Measurements from ENCODE around the gene MAP3K14. TPM values are rescaled to one million over a fixed set of nuclear protein-coding genes. Genes with fewer than 3 reads are reported as not detected.

Gene MAP3K14
- polyA plus RNA-seq, 4 donors, result 6.4 to 19.2 (median 11.1) TPM

DNA sequence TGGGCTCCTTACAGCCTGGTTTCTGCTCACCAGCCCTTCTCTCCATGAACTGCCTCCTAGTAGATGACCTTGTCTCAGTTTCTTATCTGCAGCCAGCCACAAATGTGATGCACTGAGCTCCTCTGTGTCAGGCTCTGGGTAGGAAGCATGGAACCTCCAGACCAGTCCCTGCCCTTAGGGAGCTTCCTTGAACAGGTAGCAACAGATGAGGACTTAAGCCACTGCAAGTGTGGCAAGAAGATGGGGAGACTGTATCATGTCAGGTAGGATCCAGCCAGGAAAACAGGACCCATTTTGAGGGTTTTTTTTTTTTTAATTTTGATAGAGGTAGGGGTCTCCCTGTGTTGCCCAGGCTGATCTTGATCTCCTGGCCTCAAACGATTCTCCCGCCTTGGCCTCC, 5.3 kb upstream of the MAP3K14 start:
- Histone ChIP-seq H3K27ac (ENCODE audit: low read depth in 1 of 3, low read length in 2 of 3) (no peak overlapping the region), H3K27me3 (ENCODE audit: control insufficient read depth in 3 of 3, insufficient read depth in 3 of 3, low read length in 3 of 3) (no peaks in the 10 kb centered on the region), H3K4me1 (ENCODE audit: control insufficient read depth in 3 of 3, insufficient read depth in 2 of 3, low read depth in 1 of 3, low read length in 2 of 3) (peaks cover 6 to 31% (median 9%) of the 10 kb centered on the region in 3 donors), H3K36me3 (ENCODE audit: control insufficient read depth in 3 of 3, insufficient read depth in 2 of 3, low read depth in 1 of 3, low read length in 3 of 3) (no peaks in the 10 kb centered on the region), H3K4me3 (ENCODE audit: low read depth in 1 of 3, low read length in 3 of 3) (no peak overlapping the region), H3K9me3 (ENCODE audit: control insufficient read depth in 2 of 2, insufficient read depth in 1 of 2, low read depth in 1 of 2, low read length in 1 of 2) (no peaks in the 10 kb centered on the region)
- FAIRE-seq, result no peak
- DNase-seq, result no peak
- WGBS, 3 donors, result 93 to 100% (median 94%) methylated on average over 2 of the region's 2 CpGs

GRCh38 chr17:45320931-45321461, 4.2 kb upstream of the MAP3K14 start:
- Histone ChIP-seq H3K4me1 (ENCODE audit: control insufficient read depth in 3 of 3, insufficient read depth in 2 of 3, low read depth in 1 of 3, low read length in 2 of 3) (peaks cover 6 to 34% (median 9%) of the 10 kb centered on the region in 3 donors), H3K27ac (ENCODE audit: low read depth in 1 of 3, low read length in 2 of 3) (peak overlapping the region in 1 of 3 donors; percentile 66), H3K27me3 (ENCODE audit: control insufficient read depth in 3 of 3, insufficient read depth in 3 of 3, low read length in 3 of 3) (no peaks in the 10 kb centered on the region), H3K36me3 (ENCODE audit: control insufficient read depth in 3 of 3, insufficient read depth in 2 of 3, low read depth in 1 of 3, low read length in 3 of 3) (no peaks in the 10 kb centered on the region), H3K4me3 (ENCODE audit: low read depth in 1 of 3, low read length in 3 of 3) (no peak overlapping the region), H3K9me3 (ENCODE audit: control insufficient read depth in 2 of 2, insufficient read depth in 1 of 2, low read depth in 1 of 2, low read length in 1 of 2) (no peaks in the 10 kb centered on the region)
- FAIRE-seq, result no peak
- peak; percentile 81 to 83 for DNase-seq
- 7 to 27% (median 14%) methylated on average over 1 of the region's 1 CpG for WGBS, 3 donors

DNA sequence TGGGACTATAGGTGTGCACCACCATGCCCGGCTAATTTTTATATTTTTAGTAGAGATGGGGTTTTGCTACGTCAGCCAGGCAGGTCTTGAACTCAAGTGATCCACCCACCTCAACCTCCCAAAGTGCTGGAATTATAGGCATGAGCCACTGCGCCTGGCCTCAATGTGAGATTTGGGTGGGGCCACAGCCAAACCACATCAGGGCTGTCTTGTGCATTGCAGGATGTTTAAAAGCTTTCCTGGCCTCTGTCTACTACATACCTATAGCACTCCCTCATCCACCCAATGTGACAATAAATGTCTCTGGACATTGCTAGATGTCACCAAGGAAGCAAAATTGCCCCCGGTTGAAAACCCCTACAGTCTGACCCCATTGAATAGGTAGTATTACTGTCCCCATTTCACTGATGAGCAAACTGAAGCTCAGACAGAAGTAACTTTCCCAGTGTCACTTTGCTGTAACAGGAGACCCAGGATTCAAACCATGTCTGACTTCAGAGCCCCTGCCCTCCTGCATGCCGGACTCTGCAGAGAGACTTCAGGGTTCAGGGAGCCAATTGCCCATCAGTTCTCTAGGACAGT, 3.6 kb upstream of the MAP3K14 start:
- 69 to 80% (median 72%) methylated on average over 5 of the region's 5 CpGs for WGBS, 3 donors
- DNase-seq, result no peak
- H3K36me3 ChIP-seq (ENCODE audit: control insufficient read depth in 3 of 3, insufficient read depth in 2 of 3, low read depth in 1 of 3, low read length in 3 of 3), result no peaks in the 10 kb centered on the region
- no peaks in the 10 kb centered on the region for H3K9me3 ChIP-seq (ENCODE audit: control insufficient read depth in 2 of 2, insufficient read depth in 1 of 2, low read depth in 1 of 2, low read length in 1 of 2)
- peak overlapping the region in 1 of 3 donors; percentile 66 for H3K27ac ChIP-seq (ENCODE audit: low read depth in 1 of 3, low read length in 2 of 3)
- no peak overlapping the region for H3K4me3 ChIP-seq (ENCODE audit: low read depth in 1 of 3, low read length in 3 of 3)
- no peak for FAIRE-seq
- H3K27me3 ChIP-seq (ENCODE audit: control insufficient read depth in 3 of 3, insufficient read depth in 3 of 3, low read length in 3 of 3), result no peaks in the 10 kb centered on the region
- H3K4me1 ChIP-seq (ENCODE audit: control insufficient read depth in 3 of 3, insufficient read depth in 2 of 3, low read depth in 1 of 3, low read length in 2 of 3), result peaks cover 6 to 39% (median 9%) of the 10 kb centered on the region in 3 donors

GRCh38 chr17:45319239-45319703, 2.5 kb upstream of the MAP3K14 start:
- Histone ChIP-seq H3K36me3 (ENCODE audit: control insufficient read depth in 3 of 3, insufficient read depth in 2 of 3, low read depth in 1 of 3, low read length in 3 of 3) (no peaks in the 10 kb centered on the region), H3K27me3 (ENCODE audit: control insufficient read depth in 3 of 3, insufficient read depth in 3 of 3, low read length in 3 of 3) (no peaks in the 10 kb centered on the region), H3K9me3 (ENCODE audit: control insufficient read depth in 2 of 2, insufficient read depth in 1 of 2, low read depth in 1 of 2, low read length in 1 of 2) (no peaks in the 10 kb centered on the region), H3K4me3 (ENCODE audit: low read depth in 1 of 3, low read length in 3 of 3) (no peak overlapping the region), H3K4me1 (ENCODE audit: control insufficient read depth in 3 of 3, insufficient read depth in 2 of 3, low read depth in 1 of 3, low read length in 2 of 3) (peaks cover 6 to 51% (median 9%) of the 10 kb centered on the region in 3 donors), H3K27ac (ENCODE audit: low read depth in 1 of 3, low read length in 2 of 3) (peak overlapping the region in 2 of 3 donors; percentile 22 to 76)
- DNase-seq (peak in 1 of 2 donors; percentile 70), FAIRE-seq (no peak)
- WGBS, 3 donors, result 14 to 56% (median 33%) methylated on average over 5 of the region's 5 CpGs

GRCh38 chr17:45318561-45319230, 1.9 kb upstream of the MAP3K14 start:
- Histone ChIP-seq H3K27me3 (ENCODE audit: control insufficient read depth in 3 of 3, insufficient read depth in 3 of 3, low read length in 3 of 3) (no peaks in the 10 kb centered on the region), H3K27ac (ENCODE audit: low read depth in 1 of 3, low read length in 2 of 3) (peak overlapping the region in 2 of 3 donors; percentile 22 to 76), H3K4me3 (ENCODE audit: low read depth in 1 of 3, low read length in 3 of 3) (no peak overlapping the region), H3K4me1 (ENCODE audit: control insufficient read depth in 3 of 3, insufficient read depth in 2 of 3, low read depth in 1 of 3, low read length in 2 of 3) (peaks cover 8 to 56% (median 9%) of the 10 kb centered on the region in 3 donors), H3K9me3 (ENCODE audit: control insufficient read depth in 2 of 2, insufficient read depth in 1 of 2, low read depth in 1 of 2, low read length in 1 of 2) (no peaks in the 10 kb centered on the region), H3K36me3 (ENCODE audit: control insufficient read depth in 3 of 3, insufficient read depth in 2 of 3, low read depth in 1 of 3, low read length in 3 of 3) (no peaks in the 10 kb centered on the region)
- 27 to 73% (median 46%) methylated on average over 7 of the region's 7 CpGs for WGBS, 3 donors
- DNase-seq, result peak in 1 of 2 donors; percentile 68
- no peak for FAIRE-seq

DNA sequence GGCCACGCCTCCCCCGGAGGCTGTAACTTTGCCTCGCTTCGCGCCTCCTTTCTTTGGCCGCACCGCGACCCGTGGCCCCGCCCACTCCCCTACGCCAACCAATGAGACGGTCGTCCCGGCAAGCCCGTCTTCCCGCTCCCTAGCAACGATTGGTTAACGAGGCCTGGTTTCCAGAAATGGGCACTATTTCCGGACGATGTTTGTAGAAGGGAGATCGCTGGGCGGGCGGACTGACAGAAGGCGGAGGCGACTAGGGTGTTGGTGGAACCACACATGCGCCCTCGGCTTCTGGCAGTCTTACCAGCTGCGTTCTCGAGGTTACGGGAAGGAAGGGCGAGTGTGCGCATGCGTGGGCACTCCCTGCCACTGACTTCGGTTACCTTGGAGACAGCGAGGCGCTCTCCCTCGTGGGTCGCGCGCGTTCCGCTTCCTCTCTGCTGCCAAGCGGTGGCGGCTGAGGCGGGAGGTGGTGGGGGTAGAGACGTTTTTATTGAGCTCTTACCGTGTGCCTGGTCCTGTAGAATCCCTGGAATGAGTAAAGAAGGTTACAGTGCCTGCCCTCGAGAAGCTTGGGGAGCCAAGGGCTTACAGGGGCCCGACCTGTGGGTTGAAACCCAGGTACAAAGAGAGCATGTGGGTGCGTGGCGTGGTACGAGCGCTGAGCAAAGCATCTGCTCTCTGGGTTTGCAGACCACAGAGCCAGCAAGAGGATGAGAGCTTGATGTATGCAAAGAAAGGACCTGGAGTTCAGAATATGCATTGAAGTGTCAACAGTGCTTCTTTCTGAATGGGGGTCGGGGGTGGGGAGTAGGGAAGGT, 500 bp upstream of the MAP3K14 start:
- H3K4me1 ChIP-seq (ENCODE audit: control insufficient read depth in 3 of 3, insufficient read depth in 2 of 3, low read depth in 1 of 3, low read length in 2 of 3), result peaks cover 12 to 70% (median 14%) of the 10 kb centered on the region in 3 donors
- peak overlapping the region in 2 of 3 donors; percentile 49 to 87 for H3K4me3 ChIP-seq (ENCODE audit: low read depth in 1 of 3, low read length in 3 of 3)
- no peaks in the 10 kb centered on the region for H3K36me3 ChIP-seq (ENCODE audit: control insufficient read depth in 3 of 3, insufficient read depth in 2 of 3, low read depth in 1 of 3, low read length in 3 of 3)
- no peak for FAIRE-seq
- WGBS, 3 donors, result 1% methylated on average over 48 to 54 of the region's 54 CpGs
- H3K27me3 ChIP-seq (ENCODE audit: control insufficient read depth in 3 of 3, insufficient read depth in 3 of 3, low read length in 3 of 3), result no peaks in the 10 kb centered on the region
- peak overlapping the region; percentile 55 to 98 (median 81) for H3K27ac ChIP-seq (ENCODE audit: low read depth in 1 of 3, low read length in 2 of 3)
- no peaks in the 10 kb centered on the region for H3K9me3 ChIP-seq (ENCODE audit: control insufficient read depth in 2 of 2, insufficient read depth in 1 of 2, low read depth in 1 of 2, low read length in 1 of 2)
- peak; percentile 100 for DNase-seq

GRCh38 chr17:45315648-45316433, 979 bp downstream of the MAP3K14 start:
- Histone ChIP-seq H3K4me3 (ENCODE audit: low read depth in 1 of 3, low read length in 3 of 3) (peak overlapping the region; percentile 71 to 87 (median 82)), H3K27ac (ENCODE audit: low read depth in 1 of 3, low read length in 2 of 3) (peak overlapping the region; percentile 86 to 99 (median 98)), H3K9me3 (ENCODE audit: control insufficient read depth in 2 of 2, insufficient read depth in 1 of 2, low read depth in 1 of 2, low read length in 1 of 2) (no peaks in the 10 kb centered on the region), H3K4me1 (ENCODE audit: control insufficient read depth in 3 of 3, insufficient read depth in 2 of 3, low read depth in 1 of 3, low read length in 2 of 3) (peaks cover 14 to 74% (median 25%) of the 10 kb centered on the region in 3 donors), H3K27me3 (ENCODE audit: control insufficient read depth in 3 of 3, insufficient read depth in 3 of 3, low read length in 3 of 3) (no peaks in the 10 kb centered on the region), H3K36me3 (ENCODE audit: control insufficient read depth in 3 of 3, insufficient read depth in 2 of 3, low read depth in 1 of 3, low read length in 3 of 3) (peaks cover 0 to 7% (median 0%) of the 10 kb centered on the region in 3 donors)
- FAIRE-seq, result no peak
- WGBS, 3 donors, result 1 to 7% (median 3%) methylated on average over 11 to 13 of the region's 13 CpGs
- peak; percentile 40 to 60 for DNase-seq
